CD1c-positive myeloid dendritic cell (primary cell): ENCODE data around the gene C11orf24.
A peak's percentile ranks its signal among the peaks of the same experiment; 100 is the strongest.

Experiments used
- DNase-seq: peaks from one replicate; pipeline ENCODE4 v3.0.0-alpha.2; 2016; ENCODE audit errors: extremely low spot score

Gene C11orf24

DNA sequence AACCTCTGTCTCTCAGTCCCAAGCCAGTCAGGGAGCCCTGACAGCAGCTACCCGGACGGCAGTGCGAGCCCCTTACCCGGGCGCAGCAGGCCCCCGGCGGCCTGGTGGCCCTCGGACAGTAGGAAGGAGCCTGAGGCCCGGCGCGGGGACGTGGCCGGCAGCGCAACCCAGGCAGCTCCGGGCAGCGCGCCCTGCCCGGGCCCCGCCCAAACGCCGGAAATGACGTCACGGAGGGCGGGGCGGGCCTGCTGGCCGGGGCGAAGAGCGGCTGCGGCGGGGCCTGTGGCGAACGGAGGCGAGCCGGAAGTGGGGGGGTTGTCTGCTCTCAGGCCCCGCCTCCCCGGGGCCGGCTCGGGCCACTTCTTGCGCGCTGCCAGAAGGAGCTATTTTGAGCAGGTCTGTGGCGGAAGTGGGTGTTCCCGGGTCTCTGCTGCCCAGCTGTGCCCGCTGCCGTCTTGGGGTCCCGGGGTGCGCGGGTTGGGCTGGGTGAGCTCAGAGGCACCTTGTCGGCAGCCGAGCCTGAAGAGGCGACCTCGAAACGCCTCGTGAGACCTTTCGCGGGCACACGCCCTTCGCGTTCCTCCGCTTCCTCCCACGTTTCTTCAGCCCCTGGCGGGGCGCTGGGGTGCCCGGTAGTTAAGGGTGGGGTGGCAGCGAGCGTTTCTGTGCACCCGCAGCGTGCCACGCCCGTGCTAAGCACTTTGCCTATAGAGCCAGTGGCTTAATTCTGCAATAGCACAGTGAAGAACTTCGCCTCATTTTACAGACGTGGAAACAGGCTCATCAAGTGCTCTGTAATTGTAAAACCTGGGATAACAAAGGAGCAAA lies at the start of gene C11orf24:
Gene C11orf24, minus strand, starts transcription at position 193 of the 828 bp plus-strand sequence. CDS start 8,206 bp downstream, outside the sequence.
- peak; percentile 99 for DNase-seq

DNA sequence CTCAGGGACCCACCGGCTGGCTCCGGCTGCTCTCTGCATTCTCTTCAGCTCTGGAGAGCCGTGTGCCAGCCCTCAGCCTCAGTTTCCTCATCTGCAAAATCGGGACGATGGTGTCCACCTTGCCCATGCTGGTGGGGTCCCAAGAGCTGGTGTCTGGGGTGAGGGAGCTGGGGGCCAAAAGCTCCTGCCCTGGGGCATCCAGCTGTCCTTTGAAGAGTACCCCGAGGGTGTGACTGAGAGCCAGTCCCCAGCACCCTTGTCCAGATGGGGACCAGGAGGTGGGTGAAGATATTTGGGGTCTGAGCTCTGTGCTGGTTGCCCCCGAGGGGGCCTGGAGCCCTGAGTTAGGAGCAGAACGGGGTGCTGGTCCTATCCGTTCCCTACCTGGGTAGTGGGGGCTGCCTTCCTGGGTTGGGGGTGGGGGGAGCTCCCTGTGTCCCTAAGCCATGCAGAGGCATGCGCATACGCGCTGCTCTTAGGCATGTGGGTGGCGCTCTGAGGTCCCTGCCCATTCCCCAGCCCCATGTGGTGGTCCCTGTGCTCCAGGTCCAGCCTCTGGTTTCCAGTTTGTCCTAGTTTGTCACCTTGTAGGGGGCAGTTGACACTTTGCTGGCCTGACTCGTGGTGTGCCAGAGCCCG lies 45.5 kb upstream of the C11orf24 start:
- no peak for DNase-seq

DNA sequence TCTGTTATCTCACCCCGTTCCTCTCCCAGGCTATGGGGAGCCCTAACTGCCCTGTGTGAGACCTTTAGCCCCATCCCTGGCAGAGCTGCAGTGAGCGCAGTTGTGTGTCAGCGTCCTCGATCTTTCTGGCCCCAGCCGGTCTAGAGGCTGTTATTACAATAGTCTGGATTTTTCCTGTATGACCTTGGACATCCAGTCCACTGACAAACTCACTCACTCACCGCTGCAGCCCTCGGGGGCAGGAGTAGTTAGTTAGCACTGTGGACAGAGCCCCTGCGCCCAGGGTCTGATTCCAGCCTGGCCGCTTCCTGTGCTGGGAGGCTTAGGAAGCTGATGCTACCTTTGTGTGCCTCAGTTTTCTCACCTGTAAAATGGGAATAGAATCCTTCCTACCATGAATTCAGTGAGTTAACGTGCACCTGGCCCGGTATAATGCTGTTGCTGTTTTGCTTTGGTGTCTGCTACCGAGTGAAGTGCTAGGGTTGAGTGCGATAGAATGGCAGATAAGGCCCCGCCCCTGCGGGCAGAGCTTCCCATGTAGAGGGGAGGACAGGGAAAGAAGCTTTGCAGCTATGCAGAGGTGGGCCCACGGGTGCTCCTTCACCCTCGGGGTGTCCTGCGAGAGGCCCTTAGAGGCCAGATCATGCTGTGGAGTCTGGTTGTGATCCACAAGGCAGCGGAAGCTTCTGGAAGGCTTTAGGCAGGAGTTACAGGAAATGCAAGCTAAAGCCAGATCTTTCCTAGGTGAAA lies 43.6 kb upstream of the C11orf24 start:
- no peak for DNase-seq

DNA sequence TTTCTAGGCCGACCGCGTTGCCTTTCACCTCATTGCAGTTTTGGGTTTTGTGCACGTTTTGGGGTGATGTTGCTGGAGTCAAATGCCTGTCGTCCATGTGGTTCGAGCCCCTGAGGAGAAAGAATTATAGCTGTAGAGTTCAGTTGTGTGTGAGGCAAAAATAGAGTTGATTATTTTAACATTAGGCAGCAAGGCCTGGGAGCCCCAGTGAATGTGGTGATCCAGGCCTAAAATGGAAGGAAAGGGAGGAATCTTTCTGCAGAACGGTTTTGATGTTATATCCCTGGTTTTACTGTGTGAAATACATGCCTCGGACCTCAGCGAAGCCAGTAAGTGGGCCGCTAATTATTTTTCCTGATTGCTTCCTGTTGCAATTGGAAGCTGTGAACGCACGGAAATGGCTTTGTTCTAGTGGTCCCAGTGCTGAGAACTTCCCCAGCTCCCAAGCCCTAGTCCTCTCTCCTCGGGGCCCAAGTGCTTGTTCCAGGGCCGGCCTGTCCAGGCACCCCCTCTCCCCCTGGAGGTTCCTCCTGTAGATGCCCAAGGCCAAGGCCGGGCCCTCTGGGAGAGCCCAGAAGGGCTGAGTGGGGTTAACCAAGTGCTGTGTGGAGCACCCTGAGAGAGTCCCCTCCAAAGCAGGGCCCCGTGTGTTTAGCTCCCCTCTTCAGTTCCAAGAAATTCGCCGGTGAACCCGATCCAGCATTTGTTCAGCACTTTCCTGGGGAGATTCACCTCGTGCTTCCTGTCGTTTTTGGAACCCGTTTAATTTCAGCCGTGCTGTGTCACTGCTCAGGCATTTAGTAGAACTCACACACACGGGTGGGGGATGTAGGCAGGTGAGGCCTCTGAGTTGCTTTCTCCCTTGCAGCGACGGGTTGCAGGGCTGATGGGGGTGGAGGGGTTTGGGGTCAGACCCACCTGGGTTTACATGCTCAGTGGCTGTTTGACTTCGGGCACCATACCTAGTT lies 42.7 kb upstream of the C11orf24 start:
- no peak for DNase-seq

DNA sequence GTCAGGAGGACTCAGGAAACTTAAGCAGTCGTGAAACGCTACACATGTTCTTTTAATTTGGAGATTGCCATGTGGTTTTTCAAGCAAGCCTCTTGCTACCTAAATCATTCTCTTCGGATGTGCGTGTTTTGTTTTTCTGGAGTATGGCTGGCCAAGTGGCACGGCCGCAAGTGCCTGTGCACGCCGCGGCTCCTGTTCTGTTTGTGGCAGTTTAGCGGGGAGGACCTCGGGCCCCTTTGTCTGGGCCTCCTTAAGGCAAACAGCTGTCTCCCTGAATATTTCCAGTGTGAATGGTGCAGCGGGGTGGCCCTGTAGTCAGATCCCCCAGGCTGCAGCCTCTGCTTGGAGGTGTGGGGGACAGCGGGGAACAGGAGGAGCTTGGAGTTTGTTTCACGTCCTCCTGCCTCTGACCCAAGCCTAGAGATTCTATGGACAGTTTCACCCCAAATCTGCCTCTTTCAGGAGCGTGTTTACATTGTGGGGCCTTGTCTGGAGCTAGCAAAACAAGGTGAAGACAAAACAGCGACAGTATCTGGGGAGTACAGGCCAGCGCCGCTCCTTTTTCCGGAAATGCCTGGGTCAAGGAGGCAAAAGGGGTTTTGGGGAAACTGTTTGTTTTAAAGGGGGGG lies 41.9 kb upstream of the C11orf24 start:
- DNase-seq: no peak

DNA sequence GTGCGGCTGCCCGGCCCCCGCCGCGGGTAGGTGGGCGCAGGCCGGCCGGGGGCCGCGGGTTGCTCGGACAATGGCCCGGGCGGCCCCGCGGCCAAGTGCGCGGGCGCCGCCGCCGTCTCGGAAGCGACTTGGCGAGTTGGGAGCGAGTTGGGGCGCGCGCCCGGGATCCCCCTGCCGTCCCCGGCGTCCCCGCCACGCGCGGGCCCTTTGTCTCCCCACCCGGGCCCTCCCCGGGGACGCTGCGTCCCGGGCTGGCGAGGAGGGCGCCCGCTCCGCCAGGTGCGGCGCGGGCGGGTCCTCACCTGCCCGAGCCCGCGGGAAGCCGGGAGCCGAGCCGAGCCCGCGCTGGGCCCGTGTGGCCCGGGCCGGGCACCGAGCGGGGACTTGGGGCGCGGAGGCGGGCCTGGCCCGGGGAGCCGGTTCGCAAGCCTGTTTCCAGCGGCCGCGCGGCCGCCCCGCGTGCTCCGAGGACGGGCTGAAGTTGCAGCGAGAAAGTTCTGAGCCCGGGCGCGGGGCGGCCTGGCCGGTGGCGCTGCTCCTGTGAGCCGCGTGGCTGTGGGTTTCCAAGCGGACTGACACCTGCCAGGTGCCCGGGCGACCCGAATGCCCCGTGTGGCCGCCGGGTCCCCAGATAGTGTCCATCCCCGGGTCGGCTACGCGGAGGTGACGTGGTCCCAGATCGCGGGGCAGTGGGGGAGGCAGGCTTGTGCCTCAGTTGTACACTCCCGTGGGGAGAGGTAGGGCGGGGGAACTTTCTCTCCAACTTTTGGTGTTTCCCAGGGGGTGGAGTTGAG lies 41.2 kb upstream of the C11orf24 start:
- DNase-seq: no peak

DNA sequence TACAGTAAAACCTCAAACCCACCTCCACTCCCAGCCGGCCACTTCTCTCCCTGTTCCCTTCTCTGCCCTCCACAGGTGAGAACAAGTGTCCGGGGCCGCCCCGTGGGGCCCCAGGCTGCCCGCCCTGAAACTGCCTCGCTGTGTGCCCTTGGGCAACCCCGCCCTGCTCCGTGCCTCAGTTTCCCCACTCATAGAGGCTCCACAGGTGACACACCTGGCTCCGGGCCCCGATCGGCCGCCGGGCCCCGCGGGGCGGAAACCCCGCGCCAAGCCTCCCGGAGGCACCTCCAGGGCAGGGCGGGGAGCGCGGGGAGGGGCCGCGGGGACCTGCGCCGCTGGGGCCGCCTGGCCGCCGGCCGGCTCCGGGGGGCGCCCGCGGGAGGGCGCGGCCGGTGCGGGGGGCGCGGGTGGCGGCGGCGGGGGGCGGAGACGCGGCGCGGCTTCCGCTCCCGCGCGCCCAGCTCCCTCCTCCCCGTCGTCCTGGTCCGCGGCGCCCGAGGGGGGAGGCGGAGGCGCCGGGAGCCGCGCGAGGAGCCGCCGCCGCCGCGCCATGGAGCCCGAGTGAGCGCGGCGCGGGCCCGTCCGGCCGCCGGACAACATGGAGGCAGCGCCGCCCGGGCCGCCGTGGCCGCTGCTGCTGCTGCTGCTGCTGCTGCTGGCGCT lies 40.5 kb upstream of the C11orf24 start, which contains the start of gene LRP5:
Gene LRP5, plus strand, starts transcription at position 475 of the 663 bp plus-strand sequence. Its CDS starts 124 bp downstream, at position 599.
- peak; percentile 30 for DNase-seq

DNA sequence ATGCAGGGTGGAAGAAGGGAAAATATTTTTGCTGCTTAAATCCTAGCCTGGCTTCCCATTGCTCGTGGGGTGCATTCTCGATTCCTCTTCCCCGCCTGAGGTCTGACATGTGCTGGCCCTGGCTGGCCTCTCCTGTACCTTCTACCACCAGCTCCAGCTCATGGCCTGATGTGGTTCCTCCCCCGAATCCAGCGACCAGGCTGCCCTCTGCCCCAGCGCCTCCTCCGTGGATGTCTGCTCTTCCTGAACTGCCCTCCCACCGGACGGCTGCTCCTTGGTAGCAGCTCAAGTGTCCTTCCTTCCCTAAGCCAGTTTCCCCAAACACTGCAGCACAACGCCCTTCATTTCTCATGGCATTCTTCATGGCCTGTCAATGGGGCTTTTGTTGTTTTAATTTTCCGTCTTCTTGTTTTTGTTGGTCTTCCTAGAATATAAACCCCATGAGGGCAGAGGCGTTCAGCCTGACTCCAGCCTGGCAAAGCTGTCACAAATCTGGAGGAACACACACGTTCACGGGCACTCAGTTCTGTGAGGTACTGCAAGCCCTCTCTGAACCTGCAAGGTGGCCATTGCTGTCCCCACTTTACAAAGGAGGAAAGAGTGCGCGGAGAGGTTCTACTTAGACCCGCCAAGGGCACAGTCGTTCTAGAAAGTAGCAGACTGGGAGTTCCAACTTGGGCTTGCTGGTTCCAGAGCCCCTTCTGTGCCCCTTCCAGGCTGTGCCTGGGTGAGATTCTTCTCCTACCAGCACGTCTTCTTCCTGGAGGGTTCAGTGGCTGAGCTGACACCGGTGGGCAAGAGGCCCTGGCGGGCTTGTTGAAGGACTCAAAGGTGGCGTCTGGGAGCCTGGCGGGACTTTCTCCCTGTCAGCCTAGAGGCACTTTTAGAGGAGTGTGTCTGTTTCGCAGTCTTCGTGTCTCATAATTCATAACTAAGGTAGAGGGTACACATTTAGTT lies 39.7 kb upstream of the C11orf24 start:
- peak; percentile 50 for DNase-seq

DNA sequence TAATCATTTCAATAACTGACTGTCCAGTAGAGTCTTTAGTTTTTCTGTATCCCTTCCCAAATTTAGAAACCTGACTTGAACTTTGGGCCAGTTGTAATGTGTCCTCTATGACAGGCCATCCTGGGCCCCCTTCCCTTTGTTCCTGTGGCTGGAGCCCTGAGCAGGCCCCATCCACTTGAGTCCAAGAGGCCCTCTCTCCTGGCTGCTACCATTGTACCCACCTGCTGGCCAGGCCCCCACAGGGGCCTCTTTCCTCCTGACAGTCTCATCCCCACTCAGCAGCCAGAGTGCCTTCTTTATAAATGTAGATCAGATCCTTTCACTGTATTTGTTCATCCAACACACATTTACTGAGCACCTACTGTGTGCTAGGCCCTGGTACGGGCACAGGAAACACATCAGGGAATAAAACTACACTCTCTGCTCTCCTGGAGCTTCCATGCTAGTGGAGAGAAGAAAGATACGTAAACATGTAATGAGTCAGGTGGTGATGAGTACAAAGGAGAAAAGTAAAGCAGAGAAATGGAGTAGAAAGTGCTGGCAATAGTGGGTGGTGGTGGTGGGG lies 37.9 kb upstream of the C11orf24 start:
- no peak for DNase-seq

DNA sequence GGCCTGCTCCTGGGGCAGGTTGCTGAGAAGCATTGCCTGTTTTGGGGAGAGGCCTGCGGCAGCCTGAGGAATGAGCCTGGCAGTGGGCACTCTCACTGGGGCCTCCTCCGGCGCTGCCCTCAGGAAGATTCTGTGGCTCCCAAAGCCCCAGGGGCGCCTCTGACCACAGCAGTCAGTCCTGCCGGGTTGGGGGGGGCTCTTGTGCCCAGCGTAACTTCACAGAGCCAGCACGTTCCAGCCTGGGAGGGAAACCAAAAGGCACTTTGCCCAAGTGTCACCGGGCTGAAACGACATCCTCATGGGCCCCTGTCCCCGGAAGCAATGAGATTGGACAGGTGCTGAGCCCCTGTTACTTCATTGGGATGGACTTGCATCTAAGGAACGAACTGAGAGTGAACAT lies 36.3 kb upstream of the C11orf24 start:
- no peak for DNase-seq

DNA sequence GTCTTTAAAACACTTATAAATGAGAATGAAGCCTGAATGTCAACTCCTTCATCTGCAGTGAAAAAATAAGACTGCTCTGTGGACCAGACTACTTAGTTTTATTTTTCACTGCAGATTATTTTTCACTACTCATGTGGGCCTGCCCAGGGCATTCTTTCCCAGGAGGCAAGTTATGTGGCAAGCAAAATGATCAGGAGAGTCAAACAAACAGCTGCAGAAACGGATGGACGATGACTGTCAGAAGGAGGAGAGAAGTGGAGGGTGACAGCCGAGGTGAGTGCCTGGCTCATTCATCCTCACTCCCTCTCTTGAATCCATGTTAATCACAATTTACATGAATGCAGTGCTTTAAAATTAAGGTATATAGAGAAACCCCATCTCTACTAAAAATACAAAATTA lies 34.9 kb upstream of the C11orf24 start:
- no peak for DNase-seq

DNA sequence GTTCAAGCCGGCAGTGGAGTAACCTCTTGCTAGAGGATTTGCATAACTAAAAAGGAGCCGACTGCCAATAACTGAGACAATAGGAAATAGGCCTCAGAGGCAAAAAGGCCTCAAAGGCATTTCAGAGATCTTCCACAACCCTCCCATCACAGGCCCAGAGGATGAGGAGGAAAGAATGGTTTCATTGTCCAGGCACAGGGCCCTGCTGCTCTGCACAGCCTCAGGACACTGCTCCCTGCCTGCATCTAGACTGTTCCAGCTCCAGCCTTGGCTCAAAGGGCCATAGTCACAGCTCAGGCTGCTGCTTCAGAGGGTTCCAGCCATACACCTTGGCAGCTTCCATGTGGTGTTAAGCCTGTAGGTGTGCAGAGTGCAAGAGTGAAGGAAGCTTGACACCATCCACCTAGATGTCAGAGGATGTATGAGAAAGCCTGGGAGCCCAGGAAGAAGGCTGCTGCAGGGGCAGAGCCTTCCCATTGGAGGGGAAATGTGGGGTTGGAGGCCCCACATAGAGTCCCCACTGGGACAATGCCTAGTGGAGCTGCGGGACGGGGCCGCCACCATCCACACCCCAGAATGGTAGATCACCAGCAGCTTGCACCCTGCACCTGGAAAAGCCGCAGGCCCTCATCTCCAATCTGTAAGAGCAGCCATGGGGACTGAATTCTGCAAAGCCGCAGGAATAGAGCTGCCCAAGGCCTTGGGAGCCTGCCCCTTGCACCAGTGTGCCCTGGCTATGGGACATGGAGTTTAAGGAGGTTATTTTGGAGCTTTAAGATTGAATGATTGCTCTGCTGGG lies 32.4 kb upstream of the C11orf24 start:
- no peak for DNase-seq

DNA sequence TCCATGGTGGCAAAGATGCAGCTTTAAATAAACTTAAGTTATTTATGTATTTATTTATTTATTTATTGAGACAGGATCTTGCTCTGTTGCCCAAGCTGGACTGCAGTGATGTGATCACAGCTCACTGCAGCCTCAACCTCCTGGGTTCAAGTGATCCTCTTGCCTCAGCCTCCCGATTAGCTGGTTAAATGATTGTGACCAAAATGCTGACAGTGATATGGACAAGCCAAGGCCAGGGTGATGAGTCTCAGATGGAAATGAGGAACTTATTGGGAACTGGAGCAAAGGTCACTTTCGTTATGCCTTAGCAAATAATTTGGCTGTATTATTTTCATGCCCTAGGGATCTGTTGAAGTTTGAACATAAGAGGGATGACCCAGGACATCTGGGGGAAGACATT lies 31.3 kb upstream of the C11orf24 start:
- DNase-seq: peak; percentile 85

DNA sequence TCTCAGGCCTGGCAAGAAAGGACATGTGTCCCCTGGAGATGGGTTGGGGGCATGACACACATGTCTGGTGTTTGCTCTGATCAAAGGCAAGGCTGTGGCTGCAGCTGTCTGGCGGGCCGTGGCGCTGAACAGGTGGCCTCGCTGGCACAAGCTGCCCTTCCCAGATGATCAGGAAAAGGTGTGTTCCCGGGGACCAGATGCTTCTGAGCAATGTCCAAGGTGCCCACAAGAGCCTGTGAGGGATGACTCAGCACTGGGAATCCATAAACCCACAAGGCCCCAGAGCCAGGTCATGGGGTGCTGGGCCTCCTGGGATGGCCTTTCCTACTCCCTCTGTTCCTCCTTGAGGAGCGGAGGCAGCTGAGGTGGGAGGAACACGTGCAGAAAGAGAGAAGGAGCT lies 30.9 kb upstream of the C11orf24 start:
- peak; percentile 30 for DNase-seq

DNA sequence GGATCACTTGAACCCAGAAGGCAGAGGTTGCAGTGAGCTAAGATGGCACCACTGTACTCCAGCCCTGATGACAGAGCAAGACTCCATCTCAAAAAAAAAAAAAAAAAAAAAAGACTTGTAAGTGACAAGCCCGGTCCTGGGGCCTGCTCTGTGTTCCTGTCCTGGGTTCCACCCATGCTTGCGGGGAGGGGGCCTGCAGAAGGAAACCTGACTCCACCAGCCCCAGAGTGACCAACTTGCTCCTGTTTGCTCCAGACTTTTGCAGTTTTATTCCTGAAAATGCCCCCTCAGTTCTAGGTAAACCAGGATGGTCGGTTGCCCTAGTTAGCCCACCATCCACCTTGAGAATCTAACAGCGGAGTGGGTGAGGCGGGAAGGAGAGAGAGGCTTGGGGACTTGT lies 30.5 kb upstream of the C11orf24 start:
- DNase-seq: no peak

DNA sequence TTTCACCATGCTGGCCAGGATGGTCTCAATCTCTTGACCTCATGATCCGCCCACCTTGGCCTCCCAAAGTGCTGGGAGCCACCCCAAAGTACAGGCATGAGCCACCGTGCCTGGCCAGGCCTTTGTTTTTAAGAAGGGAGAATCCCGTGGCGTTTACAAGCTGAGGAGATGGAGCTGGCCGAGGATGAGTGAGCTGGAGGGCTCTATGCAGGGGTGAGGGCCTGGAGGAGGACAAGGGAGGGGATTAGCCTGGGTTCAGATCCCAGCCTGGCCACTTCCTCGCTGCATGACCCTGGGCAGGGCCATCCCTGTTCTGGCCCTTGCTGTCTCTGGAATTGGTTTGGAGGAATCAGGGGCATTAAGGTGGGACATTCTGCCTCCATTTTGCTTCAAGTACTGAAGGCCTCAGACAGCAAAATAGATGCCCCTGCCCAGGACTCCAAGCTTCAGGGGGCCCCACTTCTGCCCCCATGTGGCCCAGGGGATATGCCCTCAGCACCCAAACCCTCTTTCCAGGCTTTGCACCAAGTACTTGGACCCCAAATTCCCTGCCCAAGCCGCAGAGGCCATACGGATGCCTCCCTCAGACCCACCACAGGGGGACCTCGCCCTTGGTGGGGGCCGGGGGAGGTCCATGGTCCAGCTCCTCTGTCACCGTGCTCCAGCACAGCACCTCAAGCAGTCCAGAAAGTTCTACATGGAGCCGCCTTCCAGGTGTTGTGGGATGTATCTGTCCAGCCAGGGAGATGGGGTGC lies 28.5 kb upstream of the C11orf24 start:
- no peak for DNase-seq
